HK-2 (cell line): Measurements from ENCODE around the gene TNF.
A peak's percentile ranks its signal among the peaks of the same experiment; 100 is the strongest.
"Not testable (repeated sequence)": the region's sequence is repeated elsewhere in the genome, so short reads cannot be mapped to it uniquely, and the experiment has no call there.

Source experiments
- DNase-seq: peaks from one replicate; pipeline ENCODE4 v3.0.0-alpha.2; 2018; ENCODE audit not compliant: unreplicated experiment

TNF gene

GRCh38 chr6:31588871-31589650, 13.7 kb downstream of the TNF start:
- no peak for DNase-seq

GRCh38 chr6:31590691-31591090, 15.3 kb downstream of the TNF start:
- DNase-seq = not testable (repeated sequence)

GRCh38 chr6:31592396-31592771, 17.0 kb downstream of the TNF start:
- no peak for DNase-seq

- no peak for DNase-seq
Measured at GRCh38 chr6:31597006-31597405, 21.6 kb downstream of the TNF start.

- no peak for DNase-seq
Measured at GRCh38 chr6:31607317-31607716, 32.0 kb downstream of the TNF start.

- DNase-seq = no peak
Measured at GRCh38 chr6:31609519-31610406, 34.4 kb downstream of the TNF start.

GRCh38 chr6:31610968-31611367, 35.6 kb downstream of the TNF start:
- no peak for DNase-seq

- no peak for DNase-seq
Measured at GRCh38 chr6:31614075-31614619, 38.8 kb downstream of the TNF start.

- no peak for DNase-seq
Measured at GRCh38 chr6:31614684-31615578, 39.6 kb downstream of the TNF start, which contains the start of gene AIF1. AIF1 (plus strand) TSS chr6:31615234; CDS start chr6:31615330, 96 bp downstream.

GRCh38 chr6:31615748-31616147, 40.4 kb downstream of the TNF start:
- DNase-seq = no peak

GRCh38 chr6:31617010-31617409, 41.6 kb downstream of the TNF start:
- no peak for DNase-seq

- DNase-seq = peak; percentile 97
Measured at GRCh38 chr6:31619805-31620585, 44.6 kb downstream of the TNF start.

- DNase-seq = no peak
Measured at GRCh38 chr6:31620586-31621319, 45.4 kb downstream of the TNF start, which contains the start of gene PRRC2A. PRRC2A (plus strand) TSS chr6:31620715; CDS start chr6:31622790, 2,075 bp downstream.

- no peak for DNase-seq
Measured at GRCh38 chr6:31621320-31621939, 46.1 kb downstream of the TNF start.

- DNase-seq = no peak
Measured at GRCh38 chr6:31621991-31622390, 46.6 kb downstream of the TNF start.

GRCh38 chr6:31622684-31623091, 47.3 kb downstream of the TNF start:
- DNase-seq = no peak

GRCh38 chr6:31624070-31624469, 48.7 kb downstream of the TNF start:
- DNase-seq = no peak

- no peak for DNase-seq
Measured at GRCh38 chr6:31626952-31627351, 51.6 kb downstream of the TNF start.

- no peak for DNase-seq
Measured at GRCh38 chr6:31627690-31628287, 52.4 kb downstream of the TNF start.
